Breast epithelium (tissue), 4 donors: ENCODE results near the gene NECAB3. TPM values are rescaled to one million over a fixed set of nuclear protein-coding genes. Genes with fewer than 3 reads are reported as not detected.

Experiments used
- DNase-seq, 2 donors: peaks; one replicate each; pipeline ENCODE4 v3.0.0-alpha.2; 2019; ENCODE audit warnings: low spot score in 2 of 2
- H3K27ac ChIP-seq, 2 donors: fragments of 200-600 bp; sonication (generic) in 1 of 2; one replicate each; pipeline ENCODE4 v1.5.1; 2016 to 2019; ENCODE audit warnings: mild to moderate bottlenecking in 1 of 2
- H3K27me3 ChIP-seq, 2 donors: fragments of 200-600 bp; sonication (generic) in 1 of 2; one replicate each; pipeline versions ENCODE4 v1.5.1 to v1.6.0; 2017 to 2019; ENCODE audit warnings: control low read depth in 1 of 2, mild to moderate bottlenecking in 1 of 2
- H3K36me3 ChIP-seq: fragments of 200-600 bp; one replicate; pipeline ENCODE4 v1.5.1; 2019
- H3K4me1 ChIP-seq, 2 donors: fragments of 200-600 bp; sonication (generic); one replicate each; pipeline ENCODE4 v1.5.1; 2016 to 2019; ENCODE audit warnings: control low read depth in 1 of 2
- H3K4me3 ChIP-seq, 3 donors: fragments of 200-600 bp; sonication (generic); 1 replicate in 2 of 3; 2 replicates in 1 of 3; pipeline ENCODE4 v1.5.1; 2016 to 2019; ENCODE audit warnings: mild to moderate bottlenecking in 3 of 3, moderate library complexity in 2 of 3
- H3K9me3 ChIP-seq, 2 donors: fragments of 200-600 bp; sonication (generic) in 1 of 2; one replicate each; pipeline ENCODE4 v1.5.1; 2016 to 2019; ENCODE audit warnings: control low read depth in 1 of 2
- POLR2A ChIP-seq: fragments of 450-650 bp; IDR thresholded peaks from one replicate; pipeline ENCODE4 v1.6.1; 2016; ENCODE audit warnings: antibody characterized with exemption, mild to moderate bottlenecking, moderate library complexity
- POLR2AphosphoS5 ChIP-seq, 3 donors: sonication (generic); formaldehyde crosslinking; IDR thresholded peaks; one replicate each; pipeline ENCODE4 v1.6.1; 2017; ENCODE audit warnings: antibody characterized with exemption in 3 of 3
- intact Hi-C: fragments of 100-400 bp; cut with DNase I; formaldehyde crosslinking; loops from one replicate; pipeline ENCODE4 v1.15.1; 2023; ENCODE audit warnings: low total_unique reads
- total RNA-seq, 3 donors: library from RNA; depleted of rRNA; stranded (reverse); fragments of >200 nt; gene quantifications; one replicate each; pipeline ENCODE4 v1.1.0, GENCODE V29; 2016
- TF ChIP-seq, protein P1 (sequence below), 3 donors: fragments of 450-650 bp; IDR thresholded peaks; one replicate each; pipeline ENCODE4 v1.5.1; 2016 to 2017; ENCODE audit warnings: antibody characterized with exemption in 3 of 3, mild to moderate bottlenecking in 3 of 3, moderate library complexity in 3 of 3

Gene NECAB3
- total RNA-seq, 3 donors from 2014 or later: 23.4 to 37.3 (median 28.5) TPM

DNA sequence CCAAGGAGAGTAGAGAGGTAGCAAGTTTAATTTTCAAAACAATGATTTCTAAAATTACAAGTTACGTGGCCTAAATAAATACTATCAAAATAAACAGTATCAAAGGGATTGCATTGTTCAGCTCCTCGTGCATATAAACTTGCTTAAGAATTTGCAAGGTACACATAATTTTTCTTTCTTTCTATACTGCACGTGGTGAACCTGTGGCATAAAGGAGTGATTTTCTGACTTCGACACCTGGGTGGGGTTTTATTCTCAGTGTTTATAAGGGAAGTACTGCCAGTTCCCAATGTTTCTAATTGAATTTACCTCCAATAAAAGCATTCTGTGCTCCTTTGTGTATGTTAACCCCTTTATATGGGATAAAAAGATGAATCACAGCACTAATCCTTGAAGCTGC is 62.2 kb downstream of the NECAB3 start:
- Histone ChIP-seq H3K36me3 (peaks cover 18% of the 10 kb centered on the region), H3K4me1 (no peaks in the 10 kb centered on the region)

DNA sequence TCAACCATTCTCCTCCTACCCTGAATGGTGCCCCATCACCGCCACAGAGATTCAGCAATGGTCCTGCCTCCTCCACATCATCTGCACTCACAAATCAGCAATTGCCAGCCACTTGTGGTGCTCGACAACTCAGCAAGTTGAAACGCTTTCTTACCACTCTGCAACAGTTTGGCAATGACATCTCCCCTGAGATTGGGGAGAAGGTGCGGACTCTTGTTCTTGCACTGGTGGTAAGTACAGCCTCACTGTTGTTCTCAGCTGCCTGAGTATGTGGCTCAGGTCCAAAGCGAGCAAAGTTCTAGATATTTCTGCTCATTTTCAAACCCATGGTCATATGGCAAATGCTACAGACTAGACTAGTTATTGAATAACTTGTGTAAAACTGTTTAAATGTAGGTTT is 63.1 kb downstream of the NECAB3 start:
- TF ChIP-seq POLR2AphosphoS5 (IDR thresholded peaks at IDR 0.05) (no peak), POLR2A (no peak)
- TF ChIP-seq, protein P1, sequence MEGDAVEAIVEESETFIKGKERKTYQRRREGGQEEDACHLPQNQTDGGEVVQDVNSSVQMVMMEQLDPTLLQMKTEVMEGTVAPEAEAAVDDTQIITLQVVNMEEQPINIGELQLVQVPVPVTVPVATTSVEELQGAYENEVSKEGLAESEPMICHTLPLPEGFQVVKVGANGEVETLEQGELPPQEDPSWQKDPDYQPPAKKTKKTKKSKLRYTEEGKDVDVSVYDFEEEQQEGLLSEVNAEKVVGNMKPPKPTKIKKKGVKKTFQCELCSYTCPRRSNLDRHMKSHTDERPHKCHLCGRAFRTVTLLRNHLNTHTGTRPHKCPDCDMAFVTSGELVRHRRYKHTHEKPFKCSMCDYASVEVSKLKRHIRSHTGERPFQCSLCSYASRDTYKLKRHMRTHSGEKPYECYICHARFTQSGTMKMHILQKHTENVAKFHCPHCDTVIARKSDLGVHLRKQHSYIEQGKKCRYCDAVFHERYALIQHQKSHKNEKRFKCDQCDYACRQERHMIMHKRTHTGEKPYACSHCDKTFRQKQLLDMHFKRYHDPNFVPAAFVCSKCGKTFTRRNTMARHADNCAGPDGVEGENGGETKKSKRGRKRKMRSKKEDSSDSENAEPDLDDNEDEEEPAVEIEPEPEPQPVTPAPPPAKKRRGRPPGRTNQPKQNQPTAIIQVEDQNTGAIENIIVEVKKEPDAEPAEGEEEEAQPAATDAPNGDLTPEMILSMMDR (IDR thresholded peaks at IDR 0.05): no peak

More for the DNA sequence above, 62.2 kb downstream of the NECAB3 start:
- no peak for DNase-seq
- no peak overlapping the region for H3K4me3 ChIP-seq
- H3K27ac ChIP-seq: no peak overlapping the region
- no peaks in the 10 kb centered on the region for H3K9me3 ChIP-seq
- no peaks in the 10 kb centered on the region for H3K27me3 ChIP-seq
- intact Hi-C loops: no loop called here
- TF ChIP-seq POLR2A (no peak), POLR2AphosphoS5 (IDR thresholded peaks at IDR 0.05) (no peak)
- TF ChIP-seq, protein P1 (IDR thresholded peaks at IDR 0.05): no peak

DNA sequence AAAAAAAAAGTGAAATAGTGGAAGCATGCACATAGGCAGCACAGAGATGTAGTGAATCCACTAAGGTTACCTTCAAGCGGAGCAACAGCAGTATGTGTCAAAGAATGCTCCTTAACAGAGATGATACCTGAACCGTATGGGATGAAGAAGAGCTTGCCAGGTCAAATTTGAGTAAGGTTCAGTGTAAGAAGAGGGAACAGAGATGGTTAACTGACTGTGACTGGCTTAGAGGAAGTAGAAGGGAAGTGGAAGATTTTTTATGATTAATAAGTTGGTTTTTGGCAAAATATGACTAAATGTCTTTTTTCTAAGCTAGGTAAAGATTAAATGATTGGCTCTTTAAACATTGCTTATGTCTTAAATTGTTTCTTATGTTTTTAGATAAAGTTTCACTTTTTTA is 64.7 kb downstream of the NECAB3 start:
- TF ChIP-seq, protein P1 (IDR thresholded peaks at IDR 0.05): no peak
- TF ChIP-seq POLR2A: no peak
- no peak for TF ChIP-seq POLR2AphosphoS5 (IDR thresholded peaks at IDR 0.05)
- Histone ChIP-seq H3K4me1 (no peaks in the 10 kb centered on the region), H3K27ac (no peak overlapping the region), H3K9me3 (no peaks in the 10 kb centered on the region), H3K36me3 (peaks cover 18% of the 10 kb centered on the region), H3K27me3 (no peaks in the 10 kb centered on the region), H3K4me3 (no peak overlapping the region)
- intact Hi-C loops: no loop called here
- DNase-seq: no peak

More for the DNA sequence above, 63.1 kb downstream of the NECAB3 start:
- no peaks in the 10 kb centered on the region for H3K9me3 ChIP-seq
- no peak overlapping the region for H3K27ac ChIP-seq
- H3K4me1 ChIP-seq: no peaks in the 10 kb centered on the region
- H3K4me3 ChIP-seq: no peak overlapping the region
- no peaks in the 10 kb centered on the region for H3K27me3 ChIP-seq
- intact Hi-C loops: no loop called here
- peaks cover 18% of the 10 kb centered on the region for H3K36me3 ChIP-seq
- no peak for DNase-seq

Other genes with a start within 250 kb of the NECAB3 start
- 100 to 1,000 TPM in 1 of 3 donors, 10 to 100 TPM in 2; 19.3 to 121 (median 21.1) TPM for gene SNTA1, start 230.7 kb downstream of the NECAB3 start, total RNA-seq
- gene CBFA2T2, start 184.3 kb downstream of the NECAB3 start, total RNA-seq: 10 to 100 TPM; 10.9 to 20.9 (median 17.0) TPM
- under 1 TPM; 0.16 to 0.33 (median 0.29) TPM for gene C20orf144, start 12.1 kb downstream of the NECAB3 start, total RNA-seq
- 1 to 10 TPM; 1.4 to 3.4 (median 2.6) TPM for gene ACTL10, start 7.5 kb downstream of the NECAB3 start, total RNA-seq
- 1 to 10 TPM in 1 of 3 donors, under 1 TPM in 2; 0.33 to 2.2 (median 0.88) TPM for gene E2F1, start 12.0 kb upstream of the NECAB3 start, total RNA-seq
- 10 to 100 TPM in 1 of 3 donors, 1 to 10 TPM in 2; 7.9 to 14.3 (median 9.1) TPM for gene PXMP4, start 45.9 kb upstream of the NECAB3 start, total RNA-seq
- 1 to 10 TPM; 1.8 to 3.3 (median 2.5) TPM for gene ZNF341, start 57.6 kb upstream of the NECAB3 start, total RNA-seq
- 100 to 1,000 TPM in 1 of 3 donors, 10 to 100 TPM in 2; 76.4 to 106 (median 95.4) TPM for gene CHMP4B, start 136.9 kb upstream of the NECAB3 start, total RNA-seq